Measurements from ENCODE around the gene SESN3. TPM values are rescaled to one million over a fixed set of nuclear protein-coding genes. Genes with fewer than 3 reads are reported as not detected.
A peak's percentile ranks its signal among the peaks of the same experiment; 100 is the strongest.
"Not testable (repeated sequence)": the region's sequence is repeated elsewhere in the genome, so short reads cannot be mapped to it uniquely, and the experiment has no call there.

SESN3 gene
- 100 to 1,000 TPM in 7 of 10 donors, 10 to 100 TPM in 3; 79.8 to 157 (median 118) TPM for polyA plus RNA-seq (ENCODE audit: insufficient read length in 10 of 10)
- long read RNA-seq, donor 1, full-length matches to known transcripts = 10 of 10 reads
- long read RNA-seq, donor 1, partial matches to known transcripts = 0 of 10 reads
- long read RNA-seq, donor 1, other reads (novel, unspliced or antisense) = 0 of 10 reads
- long read RNA-seq, donor 2, full-length matches to known transcripts = 12 of 12 reads
- long read RNA-seq, donor 2, partial matches to known transcripts = 0 of 12 reads
- long read RNA-seq, donor 2, other reads (novel, unspliced or antisense) = 0 of 12 reads
- long read RNA-seq, donor 3 = 0 reads
- long read RNA-seq, donor 4, full-length matches to known transcripts = 8 of 8 reads
- long read RNA-seq, donor 4, partial matches to known transcripts = 0 of 8 reads
- long read RNA-seq, donor 4, other reads (novel, unspliced or antisense) = 0 of 8 reads
- long read RNA-seq, donor 5, full-length matches to known transcripts = 11 of 11 reads
- long read RNA-seq, donor 5, partial matches to known transcripts = 0 of 11 reads
- long read RNA-seq, donor 5, other reads (novel, unspliced or antisense) = 0 of 11 reads
- long read RNA-seq, donor 6, full-length matches to known transcripts = 12 of 25 reads
- long read RNA-seq, donor 6, partial matches to known transcripts = 13 of 25 reads
- long read RNA-seq, donor 6, other reads (novel, unspliced or antisense) = 0 of 25 reads
- long read RNA-seq, donor 7, full-length matches to known transcripts = 9 of 9 reads
- long read RNA-seq, donor 7, partial matches to known transcripts = 0 of 9 reads
- long read RNA-seq, donor 7, other reads (novel, unspliced or antisense) = 0 of 9 reads
- long read RNA-seq, donor 8, full-length matches to known transcripts = 4 of 4 reads
- long read RNA-seq, donor 8, partial matches to known transcripts = 0 of 4 reads
- long read RNA-seq, donor 8, other reads (novel, unspliced or antisense) = 0 of 4 reads
- long read RNA-seq, donor 9, full-length matches to known transcripts = 3 of 3 reads
- long read RNA-seq, donor 9, partial matches to known transcripts = 0 of 3 reads
- long read RNA-seq, donor 9, other reads (novel, unspliced or antisense) = 0 of 3 reads

GRCh38 chr11:95231127-95231880 lies at the start of gene SESN3:
Gene SESN3, minus strand, starts transcription at chr11:95231202. Its CDS starts 342 bp downstream, at chr11:95230860.
- peak; percentile 98 to 100 (median 99) for DNase-seq

GRCh38 chr11:95279921-95280868 lies 49.2 kb upstream of the SESN3 start:
- DNase-seq = peak in 2 of 3 donors; percentile 13 to 47

GRCh38 chr11:95277868-95278267 lies 46.9 kb upstream of the SESN3 start:
- no peak for DNase-seq

- DNase-seq = no peak
Observed at GRCh38 chr11:95276139-95276538, 45.1 kb upstream of the SESN3 start.

- DNase-seq = not testable (repeated sequence)
Observed at GRCh38 chr11:95273618-95274017, 42.6 kb upstream of the SESN3 start.

- no peak for DNase-seq
Observed at GRCh38 chr11:95269036-95269819, 38.2 kb upstream of the SESN3 start.

- no peak for DNase-seq
Observed at GRCh38 chr11:95268391-95268790, 37.4 kb upstream of the SESN3 start.

GRCh38 chr11:95267601-95268213 lies 36.7 kb upstream of the SESN3 start:
- no peak for DNase-seq

GRCh38 chr11:95266751-95267374 lies 35.9 kb upstream of the SESN3 start:
- DNase-seq = no peak

- no peak for DNase-seq
Observed at GRCh38 chr11:95264881-95265280, 33.9 kb upstream of the SESN3 start.

- DNase-seq = no peak
Observed at GRCh38 chr11:95262994-95263765, 32.2 kb upstream of the SESN3 start.

- DNase-seq = no peak
Observed at GRCh38 chr11:95257456-95257971, 26.5 kb upstream of the SESN3 start.

GRCh38 chr11:95256321-95256779 lies 25.3 kb upstream of the SESN3 start:
- DNase-seq = peak in 1 of 3 donors; percentile 34

GRCh38 chr11:95255251-95256145 lies 24.5 kb upstream of the SESN3 start:
- peak in 1 of 3 donors; percentile 11 for DNase-seq

- no peak for DNase-seq
Observed at GRCh38 chr11:95254716-95255115, 23.7 kb upstream of the SESN3 start.

- DNase-seq = peak; percentile 91 to 96 (median 91)
Observed at GRCh38 chr11:95254131-95254704, 23.2 kb upstream of the SESN3 start.
